Neural cell (in vitro differentiated cells): Measurements from ENCODE around the gene SPEM3.

ENCODE experiments used
- EP300 ChIP-seq: fragments of 450-650 bp; conservative IDR thresholded peaks from 2 replicates; pipeline ENCODE4 v1.6.1; 2014; ENCODE audit warnings: antibody characterized with exemption, mild to moderate bottlenecking, moderate library complexity; ENCODE audit not compliant: poor library complexity, severe bottlenecking
- EZH2 ChIP-seq: fragments of 200-600, 300-800 bp; shearing (Covaris generic), sonication (generic); IDR thresholded peaks from 2 replicates; pipeline ENCODE4 v1.6.1; 2014; ENCODE audit warnings: antibody characterized with exemption, low read length, borderline replicate concordance, mild to moderate bottlenecking; ENCODE audit not compliant: insufficient read depth, poor library complexity, severe bottlenecking
- MXI1 ChIP-seq: fragments of 450-650 bp; conservative IDR thresholded peaks from 2 replicates; pipeline ENCODE4 v1.6.1; 2014; ENCODE audit warnings: antibody characterized with exemption, mild to moderate bottlenecking; ENCODE audit not compliant: poor library complexity, severe bottlenecking
- POLR2AphosphoS5 ChIP-seq: IDR thresholded peaks from 2 replicates; pipeline ENCODE4 v1.6.1; 2012
- TAF1 ChIP-seq: IDR thresholded peaks from 2 replicates; pipeline ENCODE4 v1.6.1; 2012; ENCODE audit warnings: low read depth
- TF ChIP-seq, protein P1 (sequence below): fragments of 450-650 bp; IDR thresholded peaks from 2 replicates; pipeline ENCODE4 v1.5.1; 2014; ENCODE audit warnings: antibody characterized with exemption, mild to moderate bottlenecking, moderate library complexity; ENCODE audit not compliant: poor library complexity, severe bottlenecking
- TF ChIP-seq, protein P2 (sequence below): IDR thresholded peaks from 2 replicates; pipeline ENCODE4 v1.6.1; 2012; ENCODE audit warnings: borderline replicate concordance

DNA sequence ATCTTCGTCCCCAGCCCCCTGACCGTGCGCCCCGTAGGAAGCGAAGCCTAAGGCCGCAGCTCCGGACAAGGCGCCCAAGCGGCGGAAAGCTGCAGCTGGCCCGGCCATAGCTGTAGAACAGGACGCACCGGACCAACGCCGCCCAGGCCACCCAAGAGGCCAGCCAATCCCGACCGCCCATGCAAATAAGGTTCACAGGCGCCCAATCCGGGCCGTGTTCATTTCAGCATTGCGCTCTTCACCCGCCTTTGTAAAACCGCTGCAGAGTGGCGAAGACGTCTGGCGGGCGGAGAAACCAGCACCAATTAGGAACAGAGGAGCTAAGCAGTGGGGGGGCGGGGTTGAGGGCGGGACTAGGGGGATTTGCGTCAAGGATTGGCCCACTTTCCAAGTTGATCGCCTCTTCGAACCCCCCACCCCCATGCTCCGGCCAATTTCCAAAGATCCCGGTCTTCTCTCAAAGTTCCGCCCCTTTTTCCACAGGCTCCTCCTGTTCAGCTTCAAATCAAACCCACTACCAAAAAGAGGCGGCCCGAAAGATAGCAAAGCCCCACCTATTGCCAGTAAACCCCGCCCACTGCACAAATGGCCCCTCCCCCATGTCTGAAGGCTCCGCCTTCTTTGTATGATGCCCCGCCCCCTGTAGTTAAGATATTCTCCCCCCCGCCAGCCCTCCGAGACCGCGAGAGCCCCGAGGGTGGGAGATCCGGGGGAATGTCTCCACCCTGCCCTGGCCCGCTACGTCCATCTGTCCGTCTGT, 24.5 kb upstream of the SPEM3 start, which contains the start of gene TMEM256:
- TF ChIP-seq POLR2AphosphoS5: peak; percentile 91
- TF ChIP-seq, protein P1, sequence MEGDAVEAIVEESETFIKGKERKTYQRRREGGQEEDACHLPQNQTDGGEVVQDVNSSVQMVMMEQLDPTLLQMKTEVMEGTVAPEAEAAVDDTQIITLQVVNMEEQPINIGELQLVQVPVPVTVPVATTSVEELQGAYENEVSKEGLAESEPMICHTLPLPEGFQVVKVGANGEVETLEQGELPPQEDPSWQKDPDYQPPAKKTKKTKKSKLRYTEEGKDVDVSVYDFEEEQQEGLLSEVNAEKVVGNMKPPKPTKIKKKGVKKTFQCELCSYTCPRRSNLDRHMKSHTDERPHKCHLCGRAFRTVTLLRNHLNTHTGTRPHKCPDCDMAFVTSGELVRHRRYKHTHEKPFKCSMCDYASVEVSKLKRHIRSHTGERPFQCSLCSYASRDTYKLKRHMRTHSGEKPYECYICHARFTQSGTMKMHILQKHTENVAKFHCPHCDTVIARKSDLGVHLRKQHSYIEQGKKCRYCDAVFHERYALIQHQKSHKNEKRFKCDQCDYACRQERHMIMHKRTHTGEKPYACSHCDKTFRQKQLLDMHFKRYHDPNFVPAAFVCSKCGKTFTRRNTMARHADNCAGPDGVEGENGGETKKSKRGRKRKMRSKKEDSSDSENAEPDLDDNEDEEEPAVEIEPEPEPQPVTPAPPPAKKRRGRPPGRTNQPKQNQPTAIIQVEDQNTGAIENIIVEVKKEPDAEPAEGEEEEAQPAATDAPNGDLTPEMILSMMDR: peak; percentile 37
- no peak for TF ChIP-seq EZH2
- TF ChIP-seq, protein P2, sequence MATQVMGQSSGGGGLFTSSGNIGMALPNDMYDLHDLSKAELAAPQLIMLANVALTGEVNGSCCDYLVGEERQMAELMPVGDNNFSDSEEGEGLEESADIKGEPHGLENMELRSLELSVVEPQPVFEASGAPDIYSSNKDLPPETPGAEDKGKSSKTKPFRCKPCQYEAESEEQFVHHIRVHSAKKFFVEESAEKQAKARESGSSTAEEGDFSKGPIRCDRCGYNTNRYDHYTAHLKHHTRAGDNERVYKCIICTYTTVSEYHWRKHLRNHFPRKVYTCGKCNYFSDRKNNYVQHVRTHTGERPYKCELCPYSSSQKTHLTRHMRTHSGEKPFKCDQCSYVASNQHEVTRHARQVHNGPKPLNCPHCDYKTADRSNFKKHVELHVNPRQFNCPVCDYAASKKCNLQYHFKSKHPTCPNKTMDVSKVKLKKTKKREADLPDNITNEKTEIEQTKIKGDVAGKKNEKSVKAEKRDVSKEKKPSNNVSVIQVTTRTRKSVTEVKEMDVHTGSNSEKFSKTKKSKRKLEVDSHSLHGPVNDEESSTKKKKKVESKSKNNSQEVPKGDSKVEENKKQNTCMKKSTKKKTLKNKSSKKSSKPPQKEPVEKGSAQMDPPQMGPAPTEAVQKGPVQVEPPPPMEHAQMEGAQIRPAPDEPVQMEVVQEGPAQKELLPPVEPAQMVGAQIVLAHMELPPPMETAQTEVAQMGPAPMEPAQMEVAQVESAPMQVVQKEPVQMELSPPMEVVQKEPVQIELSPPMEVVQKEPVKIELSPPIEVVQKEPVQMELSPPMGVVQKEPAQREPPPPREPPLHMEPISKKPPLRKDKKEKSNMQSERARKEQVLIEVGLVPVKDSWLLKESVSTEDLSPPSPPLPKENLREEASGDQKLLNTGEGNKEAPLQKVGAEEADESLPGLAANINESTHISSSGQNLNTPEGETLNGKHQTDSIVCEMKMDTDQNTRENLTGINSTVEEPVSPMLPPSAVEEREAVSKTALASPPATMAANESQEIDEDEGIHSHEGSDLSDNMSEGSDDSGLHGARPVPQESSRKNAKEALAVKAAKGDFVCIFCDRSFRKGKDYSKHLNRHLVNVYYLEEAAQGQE: peak; percentile 40
- TF ChIP-seq EP300: no peak
- peak; percentile 49 for TF ChIP-seq MXI1
- TF ChIP-seq TAF1: peak; percentile 51
